ENCODE results near the gene CDC42EP5. TPM values are rescaled to one million over a fixed set of nuclear protein-coding genes. Genes with fewer than 3 reads are reported as not detected.
"Not testable (repeated sequence)": the region's sequence is repeated elsewhere in the genome, so short reads cannot be mapped to it uniquely, and the experiment has no call there.

CDC42EP5 gene, protein sequence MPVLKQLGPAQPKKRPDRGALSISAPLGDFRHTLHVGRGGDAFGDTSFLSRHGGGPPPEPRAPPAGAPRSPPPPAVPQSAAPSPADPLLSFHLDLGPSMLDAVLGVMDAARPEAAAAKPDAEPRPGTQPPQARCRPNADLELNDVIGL
- polyA plus RNA-seq (ENCODE audit: insufficient read length in 4 of 4) = 10 to 100 TPM; 24.1 to 61.0 (median 40.2) TPM

GRCh38 chr19:54473071-54473891 lies at the start of gene CDC42EP5:
Gene CDC42EP5 (minus strand): TSS chr19:54473296. CDS start chr19:54465547, 7,749 bp downstream.
- peak in 3 of 4 donors; percentile 64 to 73 (median 72) for DNase-seq (ENCODE audit: low read depth in 4 of 4, low spot score in 3 of 4)

- no peak for DNase-seq (ENCODE audit: low read depth in 4 of 4, low spot score in 3 of 4)
These were observed 48.9 kb upstream of the CDC42EP5 start for GRCh38 chr19:54521860-54522513.

DNA sequence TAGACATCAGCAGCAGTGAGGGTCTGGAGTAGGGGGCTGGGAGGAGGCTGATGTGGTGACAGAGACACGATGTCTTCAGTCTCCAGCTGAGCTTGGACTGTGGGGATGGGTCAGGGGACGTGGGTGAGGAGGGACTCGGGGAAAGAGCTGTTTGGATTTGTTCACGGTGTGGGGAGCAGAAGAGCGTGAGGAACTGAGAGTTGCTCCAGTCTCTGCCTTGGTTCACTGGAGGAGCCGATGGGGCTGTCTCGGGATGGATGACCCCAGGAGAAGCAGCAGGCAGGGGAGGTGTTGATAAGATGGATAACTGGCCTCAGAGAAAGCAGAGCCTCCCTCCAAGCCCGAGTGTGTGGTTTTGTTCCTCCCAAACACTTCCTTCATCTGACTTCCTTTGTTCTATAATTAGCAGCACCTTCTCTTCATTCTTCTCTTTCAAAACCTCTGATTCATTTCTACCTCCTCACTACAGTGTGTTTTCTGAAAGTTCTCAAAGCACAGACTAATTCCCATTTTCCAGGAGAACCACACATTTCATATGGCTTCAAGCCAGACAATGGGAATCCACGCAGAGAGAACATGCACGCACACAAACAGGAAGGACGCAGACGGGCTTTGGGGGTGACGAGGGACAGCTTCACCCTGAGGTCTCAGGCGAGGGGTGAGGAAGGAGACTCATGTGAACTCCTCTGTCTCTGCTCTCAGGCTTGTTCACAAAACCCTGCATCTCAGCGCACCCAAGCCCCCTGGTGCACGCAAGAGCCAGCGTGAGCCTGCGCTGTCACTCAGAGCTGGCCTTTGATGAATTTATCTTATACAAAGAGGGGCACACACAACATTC lies 48.1 kb upstream of the CDC42EP5 start:
- DNase-seq (ENCODE audit: low read depth in 4 of 4, low spot score in 3 of 4) = no peak

- no peak for DNase-seq (ENCODE audit: low read depth in 4 of 4, low spot score in 3 of 4)
These were observed 45.7 kb upstream of the CDC42EP5 start for GRCh38 chr19:54518844-54519243.

DNA sequence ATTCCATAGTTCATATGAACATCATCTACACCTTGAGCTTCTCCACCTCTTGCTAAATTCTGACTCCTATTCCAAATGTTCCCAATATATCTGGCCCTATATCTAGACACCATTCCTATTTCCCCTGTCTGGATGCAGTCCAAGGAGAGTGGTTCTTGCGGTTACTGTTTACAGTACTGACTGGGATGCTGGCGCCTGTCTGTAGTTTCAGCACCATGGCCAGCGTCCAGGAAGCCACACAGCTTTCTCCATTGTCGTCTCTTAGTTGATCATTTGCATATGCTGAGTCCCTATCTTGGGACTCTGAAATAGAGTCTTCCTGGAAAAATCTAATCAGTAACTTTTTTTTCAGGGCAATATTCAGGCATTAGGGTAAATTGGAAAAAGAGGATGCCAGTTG lies 44.4 kb upstream of the CDC42EP5 start:
- peak; percentile 27 to 64 (median 54) for DNase-seq (ENCODE audit: low read depth in 4 of 4, low spot score in 3 of 4)

- no peak for DNase-seq (ENCODE audit: low read depth in 4 of 4, low spot score in 3 of 4)
These were observed 42.1 kb upstream of the CDC42EP5 start for GRCh38 chr19:54515156-54515555.

GRCh38 chr19:54509200-54509940 lies 36.3 kb upstream of the CDC42EP5 start:
- DNase-seq (ENCODE audit: low read depth in 4 of 4, low spot score in 3 of 4) = not testable (repeated sequence)

DNA sequence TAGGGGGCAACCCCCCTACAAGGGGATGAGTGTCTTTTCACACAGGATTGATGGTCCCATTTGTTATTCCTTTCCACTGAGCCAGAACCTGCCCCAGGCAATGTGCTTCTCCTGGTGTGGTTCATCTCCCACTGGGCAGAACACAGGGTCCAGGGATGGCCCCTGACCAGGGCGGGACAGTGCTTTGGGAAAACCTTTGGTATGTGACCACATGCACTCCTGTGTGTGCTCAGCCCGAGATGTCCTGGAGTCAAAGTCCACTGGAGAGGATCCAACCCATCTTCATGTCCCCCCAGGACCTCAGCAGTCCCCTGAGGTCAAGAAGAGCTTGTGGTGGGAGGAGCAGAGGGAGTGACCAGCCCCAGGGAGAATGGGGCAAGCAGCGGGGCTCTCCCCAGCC lies 35.4 kb upstream of the CDC42EP5 start:
- DNase-seq (ENCODE audit: low read depth in 4 of 4, low spot score in 3 of 4) = not testable (repeated sequence)

GRCh38 chr19:54507824-54508223 lies 34.7 kb upstream of the CDC42EP5 start:
- no peak for DNase-seq (ENCODE audit: low read depth in 4 of 4, low spot score in 3 of 4)

DNA sequence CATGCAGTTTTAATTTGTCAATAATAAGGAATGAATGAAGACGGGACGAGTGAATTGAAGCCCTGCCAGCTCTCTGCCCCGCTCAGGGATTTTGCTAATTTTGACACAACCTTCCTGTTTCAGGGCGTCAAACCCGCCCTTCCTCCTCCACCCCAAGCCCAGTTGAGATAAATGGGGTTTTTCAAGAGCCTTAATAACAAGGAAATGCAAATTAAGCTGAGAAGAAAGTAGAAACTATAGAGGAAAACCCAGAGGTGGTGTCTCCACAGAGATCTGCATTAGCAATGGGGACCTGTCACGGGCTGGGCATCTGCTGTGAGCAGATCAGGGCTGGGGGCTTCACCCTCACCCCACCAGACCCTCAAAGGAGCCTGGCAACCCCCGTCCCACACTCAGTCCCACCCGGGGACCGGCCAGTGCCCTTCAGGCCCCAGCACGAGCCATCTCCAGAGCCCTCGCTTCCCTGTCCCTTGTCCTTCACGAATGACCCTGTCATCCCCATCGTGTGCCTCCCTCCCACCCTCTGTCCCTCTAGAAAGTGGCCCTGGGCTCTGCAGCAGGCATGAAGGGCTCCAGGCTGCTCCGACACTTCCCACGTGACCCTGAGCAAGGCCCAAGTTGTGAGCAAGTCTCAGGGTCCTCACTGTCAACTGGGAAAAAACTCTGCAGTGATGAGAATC lies 34.1 kb upstream of the CDC42EP5 start:
- not testable (repeated sequence) for DNase-seq (ENCODE audit: low read depth in 4 of 4, low spot score in 3 of 4)

DNA sequence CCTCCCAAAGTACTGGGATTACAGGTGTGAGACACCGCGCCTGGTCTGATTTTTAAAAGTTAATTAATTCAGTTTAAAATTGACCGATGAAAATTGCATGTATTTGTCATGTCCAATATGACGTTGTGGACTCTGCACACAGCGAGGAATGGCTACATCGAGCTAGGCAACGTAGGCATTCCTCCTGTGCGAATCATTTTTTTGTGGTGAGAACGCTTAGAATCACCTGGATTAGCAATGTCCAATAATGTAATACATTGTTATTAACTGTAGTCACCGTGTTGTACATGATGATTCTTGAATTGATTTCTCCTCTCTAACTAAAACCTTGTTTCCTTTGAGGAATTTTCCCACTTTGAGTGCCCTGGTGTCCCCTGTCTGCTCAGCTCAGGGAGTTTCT lies 33.0 kb upstream of the CDC42EP5 start:
- no peak for DNase-seq (ENCODE audit: low read depth in 4 of 4, low spot score in 3 of 4)

DNA sequence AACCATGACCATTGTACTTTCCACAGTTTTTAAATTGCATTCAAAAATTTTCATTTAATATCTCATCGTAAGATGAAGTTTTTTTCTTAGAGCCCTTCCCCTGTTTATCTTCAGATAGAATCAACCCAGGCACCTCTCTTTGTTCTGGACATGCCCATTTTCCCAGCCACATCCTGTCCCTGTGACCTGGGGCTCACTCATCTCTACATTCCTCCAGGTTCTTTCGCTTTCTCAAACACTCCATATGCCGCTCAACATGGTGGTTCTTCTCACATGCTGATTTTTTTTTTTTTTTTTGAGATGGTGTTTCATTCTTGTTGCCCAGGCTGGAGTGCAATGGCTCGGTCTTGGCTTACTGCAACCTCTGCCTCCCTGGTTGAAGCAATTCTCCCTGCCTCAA lies 32.4 kb upstream of the CDC42EP5 start:
- not testable (repeated sequence) for DNase-seq (ENCODE audit: low read depth in 4 of 4, low spot score in 3 of 4)

DNA sequence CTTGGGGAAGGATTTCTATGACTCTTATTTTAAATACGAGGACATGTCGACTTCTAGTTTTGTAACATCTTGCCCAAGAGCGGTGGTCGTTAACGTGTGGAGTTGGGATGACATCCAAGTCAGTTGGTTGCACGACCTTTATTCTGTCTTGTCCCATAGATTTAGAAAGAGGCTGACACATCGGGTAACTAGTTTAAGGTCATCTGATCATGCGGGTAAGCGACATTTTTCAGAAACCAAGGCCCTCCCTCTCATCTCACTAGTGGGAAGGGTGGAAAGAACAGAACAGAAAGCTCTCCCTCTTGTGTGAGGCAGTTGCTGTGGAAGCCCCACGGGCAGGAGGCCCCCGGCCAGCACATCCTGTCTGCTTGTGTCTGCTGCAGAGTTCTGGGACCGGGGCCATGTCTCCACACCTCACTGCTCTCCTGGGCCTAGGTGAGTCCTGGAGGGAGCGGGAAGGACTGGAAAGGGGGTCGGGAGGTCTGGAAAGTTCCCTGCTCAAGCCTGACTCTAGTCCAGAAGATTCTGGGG lies 29.5 kb upstream of the CDC42EP5 start, which contains the start of gene LAIR2:
LAIR2 (plus strand) TSS at position 314 of the 531 bp plus-strand sequence; CDS start at position 402, 88 bp downstream.
- DNase-seq (ENCODE audit: low read depth in 4 of 4, low spot score in 3 of 4) = no peak

DNA sequence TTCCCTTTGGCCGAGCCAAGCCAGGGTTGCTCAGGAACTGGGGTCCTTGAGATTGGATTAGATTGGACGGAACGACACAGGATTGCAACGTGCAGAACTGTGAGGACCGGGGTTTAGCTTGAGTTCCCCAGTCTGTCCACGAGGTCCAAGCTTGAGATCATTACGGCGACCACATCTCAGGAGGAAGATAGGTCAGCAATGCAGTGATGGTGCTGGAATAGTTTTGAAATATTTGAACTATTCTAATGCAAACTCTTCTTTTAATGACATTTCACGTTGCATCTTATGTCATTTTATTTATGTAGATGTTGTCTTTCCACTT lies 25.3 kb upstream of the CDC42EP5 start:
- not testable (repeated sequence) for DNase-seq (ENCODE audit: low read depth in 4 of 4, low spot score in 3 of 4)

GRCh38 chr19:54497747-54498450 lies 24.8 kb upstream of the CDC42EP5 start:
- not testable (repeated sequence) for DNase-seq (ENCODE audit: low read depth in 4 of 4, low spot score in 3 of 4)

GRCh38 chr19:54495284-54495683 lies 22.2 kb upstream of the CDC42EP5 start:
- not testable (repeated sequence) for DNase-seq (ENCODE audit: low read depth in 4 of 4, low spot score in 3 of 4)

DNA sequence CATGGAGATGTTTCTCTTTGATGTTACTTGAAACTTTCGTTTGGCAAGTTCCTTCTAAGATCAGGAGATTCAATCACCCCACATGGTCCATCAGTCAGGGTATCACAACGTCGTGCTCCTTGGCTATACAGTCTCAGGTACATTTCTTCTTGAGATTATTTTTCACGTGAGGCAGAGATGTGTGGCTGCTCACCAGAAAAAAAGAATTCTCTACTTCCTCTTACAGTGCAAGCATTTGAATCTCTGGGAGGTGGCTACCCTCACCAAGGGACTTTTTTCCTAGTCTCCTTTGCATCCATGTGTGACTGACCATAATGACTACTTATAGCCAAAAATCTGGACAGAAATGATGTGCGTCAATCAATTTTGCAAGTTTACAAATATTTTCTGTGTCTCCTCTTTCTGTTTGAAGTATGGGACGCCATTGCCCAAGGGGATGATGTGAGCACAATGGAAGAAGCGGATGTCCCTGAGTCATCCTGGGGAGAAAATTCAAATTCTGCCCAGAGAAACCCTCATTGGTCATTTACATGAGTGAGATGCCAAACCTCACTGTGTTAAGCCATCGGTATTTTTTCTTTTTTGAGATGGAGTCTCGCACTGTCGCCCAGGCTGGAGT lies 21.0 kb upstream of the CDC42EP5 start:
- DNase-seq (ENCODE audit: low read depth in 4 of 4, low spot score in 3 of 4) = no peak

DNA sequence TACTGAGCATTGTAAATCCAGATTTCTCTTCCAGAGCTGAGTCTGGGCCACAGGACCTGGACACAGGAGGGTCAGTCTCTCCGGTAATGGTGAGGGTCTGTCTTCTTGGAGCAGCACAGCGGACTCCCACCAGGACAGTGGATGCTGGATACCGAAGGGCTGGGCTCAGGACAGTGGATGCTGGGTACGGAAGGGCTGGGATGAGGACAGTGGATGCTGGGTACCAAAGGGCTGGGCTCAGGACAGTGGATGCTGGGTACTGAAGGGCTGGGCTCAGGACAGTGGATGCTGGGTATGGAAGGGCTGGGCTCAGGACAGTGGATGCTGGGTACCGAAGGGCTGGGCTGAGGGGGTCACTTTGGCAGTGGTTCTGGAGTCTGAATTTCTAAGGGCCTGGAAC lies 20.0 kb upstream of the CDC42EP5 start:
- not testable (repeated sequence) for DNase-seq (ENCODE audit: low read depth in 4 of 4, low spot score in 3 of 4)

All from left renal pelvis (tissue), 4 donors.